Right ventricle myocardium superior (tissue), 1 donor: Measurements from ENCODE around the gene PURA. TPM values are rescaled to one million over a fixed set of nuclear protein-coding genes. Genes with fewer than 3 reads are reported as not detected.
"Not testable (repeated sequence)": the region's sequence is repeated elsewhere in the genome, so short reads cannot be mapped to it uniquely, and the experiment has no call there.

Source experiments
- ATAC-seq: fragments of 200-7000 bp; cut with Tn5 transposase; one replicate; pipeline ENCODE4 v1.9.1; 2020; ENCODE audit warnings: mild to moderate bottlenecking; ENCODE audit not compliant: poor library complexity
- DNase-seq: peaks from one replicate; pipeline ENCODE4 v3.0.0-alpha.2; 2020
- intact Hi-C: fragments of 100-400 bp; cut with DNase I; formaldehyde crosslinking; loops from one replicate; pipeline ENCODE4 v1.11.2; 2022
- total RNA-seq: library from RNA; stranded (reverse); fragmentation: NEBNext Ultra II Directional; extraction: Animal tissue kit (Norgen Biotek cat#: 25700); gene quantifications from one replicate; pipeline ENCODE4 v1.2.1, GENCODE V29; 2021
- donor health status: DM: no; HTN: yes; CAD: no; lungs with severe emphysema.

The PURA gene
- total RNA-seq, 1 donor from 2014 or later = 22.2 TPM

GRCh38 chr5:140151144-140152021 lies 37.5 kb downstream of the PURA start:
- no peak for ATAC-seq
- intact Hi-C loops = no loop called here
- no peak for DNase-seq

DNA sequence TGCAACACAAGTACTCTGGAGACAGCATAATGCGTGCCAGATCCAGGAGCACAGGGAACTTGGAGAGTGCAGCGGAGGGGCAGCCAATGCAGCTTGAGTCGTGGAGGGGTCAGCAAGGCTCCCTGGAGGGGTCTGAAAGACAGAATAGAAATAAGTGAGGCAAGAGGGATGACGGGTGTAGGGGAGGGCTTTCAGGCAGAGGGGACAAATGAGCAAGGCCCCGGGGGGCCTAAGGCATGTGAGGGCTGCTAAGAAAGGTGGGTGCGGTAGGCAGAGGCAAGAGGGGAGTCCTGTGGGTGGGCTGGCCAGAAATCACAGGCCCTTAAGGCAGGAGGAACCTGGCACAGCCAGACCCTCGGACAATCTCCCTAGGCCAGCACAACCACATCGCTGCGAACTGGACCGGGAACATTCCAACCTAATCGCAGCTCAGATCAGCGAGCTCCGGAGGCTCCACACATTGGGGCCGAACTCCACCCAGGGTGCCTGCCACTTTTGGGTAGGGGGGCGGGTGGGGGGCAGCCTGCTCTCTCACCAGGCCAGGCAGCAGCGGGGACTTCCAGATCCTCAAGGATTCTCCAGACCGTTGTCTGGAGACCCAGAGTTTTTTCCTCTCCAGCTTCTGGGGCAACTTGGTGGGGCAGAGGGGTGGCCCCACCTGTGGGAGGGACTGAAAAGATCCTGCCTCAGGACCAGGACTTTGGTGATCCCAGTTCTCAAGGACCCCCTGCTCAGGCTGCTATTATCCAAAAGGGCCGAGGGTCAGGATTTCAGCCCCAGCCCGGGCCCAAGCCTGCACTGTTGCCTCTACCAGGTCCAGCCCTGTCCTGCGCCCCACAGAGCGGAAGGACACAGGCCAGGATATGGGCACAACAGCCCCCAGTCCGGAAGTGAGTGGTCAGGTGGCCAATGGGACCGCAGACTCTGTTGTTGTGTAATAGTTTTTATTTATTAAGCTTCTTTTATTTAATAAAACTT lies 38.4 kb downstream of the PURA start:
- intact Hi-C loops = no loop called here
- DNase-seq = no peak
- no peak for ATAC-seq

- ATAC-seq = no peak
Measured at GRCh38 chr5:140153255-140153654, 39.3 kb downstream of the PURA start.

GRCh38 chr5:140153905-140154304 lies 40.0 kb downstream of the PURA start:
- no peak for DNase-seq
- intact Hi-C loops = no loop called here
- no peak for ATAC-seq

More at GRCh38 chr5:140153255-140153654, 39.3 kb downstream of the PURA start:
- intact Hi-C loops = no loop called here
- no peak for DNase-seq

- ATAC-seq, DNase-seq, intact Hi-C loops: not testable (repeated sequence)
Measured at GRCh38 chr5:140154710-140155381, 40.9 kb downstream of the PURA start.

DNA sequence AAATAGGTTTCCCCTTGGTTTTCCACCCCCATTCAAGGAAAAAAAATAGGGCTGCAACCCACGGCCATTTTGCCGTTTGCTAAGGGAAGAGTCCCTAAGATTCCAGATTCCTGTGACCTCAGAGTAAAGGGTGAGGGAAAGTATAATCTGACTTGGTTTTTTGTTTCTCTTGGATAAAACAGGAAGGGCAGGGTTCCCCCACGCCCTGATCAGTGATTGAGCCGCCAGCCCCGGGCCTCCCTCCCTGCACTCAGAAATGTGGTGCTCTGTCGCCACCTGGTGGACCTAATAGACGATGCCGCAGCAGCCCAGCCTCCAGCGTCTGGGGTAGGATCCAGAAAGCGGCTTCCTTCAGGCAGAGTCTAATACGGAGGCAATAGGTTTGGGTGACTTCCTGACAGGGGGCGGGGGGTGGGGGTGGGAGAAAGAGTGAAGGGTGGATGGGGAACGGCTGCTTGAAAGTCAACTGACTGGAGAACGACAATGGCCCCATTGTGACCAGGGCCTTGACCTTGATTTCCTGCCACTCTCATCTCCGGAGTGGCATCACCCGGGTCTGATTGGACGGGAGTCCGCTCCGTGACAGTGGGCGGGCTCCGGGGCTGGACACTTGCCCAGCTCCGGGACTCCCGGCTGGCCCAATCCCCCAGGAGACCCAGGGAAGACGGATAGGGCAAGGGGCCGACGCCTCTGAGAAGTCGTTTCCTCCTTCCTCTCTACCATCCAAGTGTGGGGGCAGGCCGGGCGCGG lies 43.3 kb downstream of the PURA start:
- DNase-seq = peak; percentile 93
- peak; percentile 98 for ATAC-seq
- intact Hi-C loops = loop anchor here (2.0 kb wide), 1 partner anchor 84 kb away; no protein-coding TSS in a partner anchor

- DNase-seq = no peak
- intact Hi-C loops = no loop called here
- ATAC-seq = no peak
Measured at GRCh38 chr5:140159014-140159927, 45.4 kb downstream of the PURA start.

GRCh38 chr5:140162275-140162674 lies 48.4 kb downstream of the PURA start:
- intact Hi-C loops = no loop called here
- DNase-seq = no peak
- no peak for ATAC-seq

GRCh38 chr5:140162781-140163180 lies 48.9 kb downstream of the PURA start:
- DNase-seq (no peak), ATAC-seq (no peak)
- intact Hi-C loops = no loop called here

GRCh38 chr5:140165101-140165922 lies 51.4 kb downstream of the PURA start:
- peak; percentile 8 for ATAC-seq

GRCh38 chr5:140165923-140166270 lies 52.0 kb downstream of the PURA start:
- ATAC-seq = no peak
- no peak for DNase-seq
- intact Hi-C loops = no loop called here

More at GRCh38 chr5:140165101-140165922, 51.4 kb downstream of the PURA start:
- intact Hi-C loops = no loop called here
- no peak for DNase-seq

DNA sequence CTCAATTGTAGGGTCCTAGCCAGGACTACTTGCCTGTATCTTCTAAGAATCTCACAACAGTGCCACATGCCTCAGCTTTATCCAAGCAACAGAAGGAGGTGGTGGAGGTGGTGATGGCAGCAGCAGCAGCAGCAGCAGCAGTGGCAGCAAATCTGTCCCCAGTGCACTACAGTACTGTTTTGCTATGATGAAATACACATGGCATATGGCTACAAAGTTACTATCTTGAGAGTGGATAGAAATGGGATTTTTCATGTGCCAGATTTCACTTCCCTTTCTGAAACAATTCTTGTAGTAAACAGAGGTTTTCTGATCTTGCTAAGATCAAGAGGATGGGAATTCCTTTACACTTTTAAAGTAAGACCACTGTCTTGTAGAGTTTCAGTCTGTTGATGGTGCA lies 53.0 kb downstream of the PURA start:
- ATAC-seq = no peak
- intact Hi-C loops = no loop called here
- no peak for DNase-seq

- intact Hi-C loops = no loop called here
- DNase-seq = no peak
- ATAC-seq = no peak
Measured at GRCh38 chr5:140168371-140168770, 54.5 kb downstream of the PURA start.

- DNase-seq (no peak), ATAC-seq (no peak)
- intact Hi-C loops = no loop called here
Measured at GRCh38 chr5:140169410-140169809, 55.5 kb downstream of the PURA start.

- ATAC-seq (no peak), DNase-seq (no peak)
- intact Hi-C loops = no loop called here
Measured at GRCh38 chr5:140172483-140172882, 58.6 kb downstream of the PURA start.

GRCh38 chr5:140174014-140174413 lies 60.1 kb downstream of the PURA start:
- no peak for ATAC-seq
- DNase-seq = no peak
- intact Hi-C loops = no loop called here
